Liver (tissue), 9 donors: Measurements from ENCODE around the gene CFL1. TPM values are rescaled to one million over a fixed set of nuclear protein-coding genes. Genes with fewer than 3 reads are reported as not detected.

ENCODE experiments used
- DNase-seq: peaks from one replicate; pipeline ENCODE4 v3.0.0-alpha.2; 2017; ENCODE audit warnings: low spot score
- H3K27ac ChIP-seq, 2 donors: one replicate each; pipeline ENCODE4 v1.7.0; 2013; ENCODE audit warnings: inconsistent platforms in 2 of 2, low read length in 2 of 2, control low read depth in 1 of 2, low read depth in 1 of 2, mild to moderate bottlenecking in 1 of 2
- H3K27me3 ChIP-seq, 4 donors: one replicate each; pipeline versions ENCODE4 v1.6.1 to v1.7.0; 2013; ENCODE audit warnings: low read length in 3 of 4, inconsistent platforms in 1 of 4, mild to moderate bottlenecking in 1 of 4, moderate library complexity in 1 of 4; ENCODE audit not compliant: control insufficient read depth in 4 of 4, insufficient read depth in 4 of 4
- H3K36me3 ChIP-seq, 4 donors: one replicate each; pipeline versions ENCODE4 v1.6.1 to v1.7.0; 2013; ENCODE audit warnings: low read length in 3 of 4, mild to moderate bottlenecking in 3 of 4, low read depth in 1 of 4, moderate library complexity in 1 of 4; ENCODE audit not compliant: control insufficient read depth in 4 of 4, insufficient read depth in 3 of 4
- H3K4me1 ChIP-seq, 4 donors: one replicate each; pipeline versions ENCODE4 v1.6.1 to v1.7.0; 2013; ENCODE audit warnings: low read length in 3 of 4, mild to moderate bottlenecking in 3 of 4, moderate library complexity in 1 of 4; ENCODE audit not compliant: control insufficient read depth in 4 of 4, insufficient read depth in 4 of 4
- H3K4me3 ChIP-seq, 3 donors: one replicate each; pipeline versions ENCODE4 v1.6.1 to v1.7.0; 2013; ENCODE audit warnings: low read length in 3 of 3, control low read depth in 1 of 3, low read depth in 1 of 3, mild to moderate bottlenecking in 1 of 3
- H3K9ac ChIP-seq, 2 donors: one replicate each; pipeline ENCODE4 v1.7.0; 2013; ENCODE audit warnings: low read length in 2 of 2, mild to moderate bottlenecking in 2 of 2, moderate library complexity in 2 of 2, control low read depth in 1 of 2, low read depth in 1 of 2
- H3K9me3 ChIP-seq, 4 donors: one replicate each; pipeline versions ENCODE4 v1.6.1 to v1.7.0; 2013; ENCODE audit warnings: low read length in 3 of 4; ENCODE audit not compliant: control insufficient read depth in 4 of 4
- ATF3 ChIP-seq: IDR thresholded peaks from 2 replicates; pipeline ENCODE4 v1.6.1; 2016; ENCODE audit warnings: antibody characterized with exemption
- EGR1 ChIP-seq, 2 donors: IDR thresholded peaks; 2 replicates each; pipeline ENCODE4 v1.6.1; 2016 to 2018; ENCODE audit warnings: antibody characterized with exemption in 2 of 2, low read depth in 2 of 2
- FOXA1 ChIP-seq: IDR thresholded peaks from 2 replicates; pipeline ENCODE4 v1.6.1; 2016; ENCODE audit warnings: antibody characterized with exemption
- FOXA2 ChIP-seq: IDR thresholded peaks from 2 replicates; pipeline ENCODE4 v1.6.1; 2016; ENCODE audit warnings: antibody characterized with exemption
- GABPA ChIP-seq, 2 donors: IDR thresholded peaks in 1 of 2; conservative IDR thresholded peaks in 1 of 2; 2 replicates each; pipeline ENCODE4 v1.6.1; 2016; ENCODE audit warnings: antibody characterized with exemption in 2 of 2, mild to moderate bottlenecking in 1 of 2, moderate library complexity in 1 of 2
- HNF4A ChIP-seq, 2 donors: conservative IDR thresholded peaks; 2 replicates each; pipeline ENCODE4 v1.6.1; 2016; ENCODE audit warnings: antibody characterized with exemption in 2 of 2, mild to moderate bottlenecking in 2 of 2
- HNF4G ChIP-seq: IDR thresholded peaks from 2 replicates; pipeline ENCODE4 v1.6.1; 2016; ENCODE audit warnings: antibody characterized with exemption
- JUND ChIP-seq, 2 donors: IDR thresholded peaks; 2 replicates each; pipeline ENCODE4 v1.6.1; 2016; ENCODE audit warnings: antibody characterized with exemption in 2 of 2
- MAX ChIP-seq: IDR thresholded peaks from 2 replicates; pipeline ENCODE4 v1.6.1; 2016; ENCODE audit warnings: antibody characterized with exemption
- NR2F2 ChIP-seq: IDR thresholded peaks from 2 replicates; pipeline ENCODE4 v1.6.1; 2016; ENCODE audit warnings: antibody characterized with exemption
- RAD21 ChIP-seq, 2 donors: IDR thresholded peaks; 2 replicates each; pipeline ENCODE4 v1.6.1; 2016; ENCODE audit warnings: antibody characterized with exemption in 2 of 2, mild to moderate bottlenecking in 2 of 2
- REST ChIP-seq: IDR thresholded peaks from 2 replicates; pipeline ENCODE4 v1.6.1; 2016; ENCODE audit warnings: antibody characterized with exemption, mild to moderate bottlenecking
- RXRA ChIP-seq, 2 donors: IDR thresholded peaks; 2 replicates each; pipeline ENCODE4 v1.6.1; 2017 to 2018; ENCODE audit warnings: antibody characterized with exemption in 2 of 2, mild to moderate bottlenecking in 1 of 2
- SP1 ChIP-seq: IDR thresholded peaks from 2 replicates; pipeline ENCODE4 v1.6.1; 2018; ENCODE audit warnings: antibody characterized with exemption, mild to moderate bottlenecking
- TAF1 ChIP-seq: conservative IDR thresholded peaks from 2 replicates; pipeline ENCODE4 v1.6.1; 2016; ENCODE audit warnings: antibody characterized with exemption, mild to moderate bottlenecking
- YY1 ChIP-seq: IDR thresholded peaks from 2 replicates; pipeline ENCODE4 v1.6.1; 2016; ENCODE audit warnings: antibody characterized with exemption, mild to moderate bottlenecking
- ZBTB33 ChIP-seq: IDR thresholded peaks from 2 replicates; pipeline ENCODE4 v1.6.1; 2016; ENCODE audit warnings: antibody characterized with exemption
- WGBS: extraction: QIAGEN DNeasy Blood & Tissue Kit; methylation state at CpG from one replicate; pipeline ENCODE4 v1.1.7; 2013; 5-methylcytosine and 5-hydroxymethylcytosine counted together
- polyA plus RNA-seq, 2 donors: library from polyadenylated mRNA; stranded (reverse) in 1 of 2; unstranded in 1 of 2; fragments of 200-250 nt in 1 of 2; fragments of >200 nt in 1 of 2; fragmentation: Nextera tagmentation in 1 of 2; extraction: Ambion mirVana in 1 of 2; gene quantifications; one replicate each; pipeline versions ENCODE4 v1.2.1 to v1.2.3, GENCODE V29; 2013 to 2015
- total RNA-seq, 2 donors: library from RNA; depleted of rRNA; stranded (reverse); fragments of >200 nt; gene quantifications; one replicate each; pipeline ENCODE4 v1.2.3, GENCODE V29; 2014
- donor health status: healthy.
- donor health status: healthy.
- donor health status: healthy.
- donor health status: healthy.
- donor health status: healthy.

The CFL1 gene
- total and polyA plus RNA-seq, 4 donors, result 184 to 498 (median 282) TPM

GRCh38 chr11:65883786-65884715 lies 26.1 kb upstream of the CFL1 start:
- H3K4me1 ChIP-seq, result peaks cover 5 to 25% (median 12%) of the 10 kb centered on the region in 4 donors
- no peak overlapping the region for H3K27ac ChIP-seq
- peaks cover 2 to 12% (median 3%) of the 10 kb centered on the region in 4 donors for H3K36me3 ChIP-seq
- no peaks in the 10 kb centered on the region for H3K9me3 ChIP-seq
- WGBS, result 87% methylated on average over 28 of the region's 28 CpGs
- no peak overlapping the region for H3K9ac ChIP-seq
- no peak for TF ChIP-seq FOXA1
- no peak for TF ChIP-seq NR2F2
- no peak for TF ChIP-seq TAF1
- TF ChIP-seq FOXA2, result no peak
- TF ChIP-seq ZBTB33, result no peak
- no peak for TF ChIP-seq YY1
- TF ChIP-seq RXRA (IDR thresholded peaks at IDR 0.05), result no peak
- no peak for TF ChIP-seq SP1
- TF ChIP-seq EGR1 (IDR thresholded peaks at IDR 0.05; ENCODE audit: low read depth in 2 of 2), result no peak
- no peak for TF ChIP-seq ATF3
- no peak for TF ChIP-seq MAX
- TF ChIP-seq HNF4A (conservative IDR thresholded peaks at IDR 0.05), result no peak
- TF ChIP-seq REST, result no peak
- no peaks in the 10 kb centered on the region for H3K27me3 ChIP-seq
- DNase-seq, result no peak
- no peak overlapping the region for H3K4me3 ChIP-seq

GRCh38 chr11:65883058-65883761 lies 25.2 kb upstream of the CFL1 start:
- no peak overlapping the region for H3K4me3 ChIP-seq
- H3K4me1 ChIP-seq, result peaks cover 5 to 19% (median 9%) of the 10 kb centered on the region in 4 donors
- peaks cover 2 to 12% (median 3%) of the 10 kb centered on the region in 4 donors for H3K36me3 ChIP-seq
- 94% methylated on average over 13 of the region's 13 CpGs for WGBS
- no peak for DNase-seq
- no peak overlapping the region for H3K27ac ChIP-seq
- H3K9me3 ChIP-seq, result no peaks in the 10 kb centered on the region
- no peak overlapping the region for H3K9ac ChIP-seq
- H3K27me3 ChIP-seq, result no peaks in the 10 kb centered on the region
- TF ChIP-seq SP1 (no peak), ATF3 (no peak), JUND (IDR thresholded peaks at IDR 0.05) (no peak), ZBTB33 (no peak), RXRA (IDR thresholded peaks at IDR 0.05) (no peak), RAD21 (IDR thresholded peaks at IDR 0.05) (no peak), MAX (no peak), HNF4G (no peak), TAF1 (no peak), GABPA (IDR thresholded peaks at IDR 0.05 in 1 of 2, conservative IDR thresholded peaks at IDR 0.05 in 1 of 2) (no peak), REST (no peak)
